ENCODE results near the gene RCOR1.
"Not testable (repeated sequence)": the region's sequence is repeated elsewhere in the genome, so short reads cannot be mapped to it uniquely, and the experiment has no call there.

RCOR1 gene

DNA sequence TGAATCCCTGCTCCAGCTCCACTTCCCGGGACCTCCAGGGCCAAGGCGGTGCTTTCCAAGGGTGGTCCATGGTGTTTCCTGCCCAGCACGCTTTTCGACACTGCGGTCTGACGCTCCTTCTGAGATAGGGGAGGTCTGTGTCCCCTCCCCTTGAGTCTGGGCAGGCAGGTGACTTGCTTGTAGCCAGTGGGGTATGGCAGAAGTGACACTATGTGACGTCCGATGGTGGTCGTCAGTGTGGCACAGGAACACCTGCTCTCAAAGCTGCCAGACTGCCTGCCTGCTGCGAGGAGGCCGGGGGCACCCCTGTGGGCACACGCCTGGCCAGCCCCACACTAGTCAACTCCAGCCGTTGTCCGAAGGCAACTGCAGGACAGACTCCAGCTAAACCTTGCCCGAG is 168.8 kb downstream of the RCOR1 start:
- no peaks in the 10 kb centered on the region for H3K36me3 ChIP-seq (replicated peaks; ENCODE audit: low read depth, low read length)
- H3K9me3 ChIP-seq (ENCODE audit: insufficient read depth, low read length) = no peaks in the 10 kb centered on the region
- no peak overlapping the region for H3K27ac ChIP-seq (ENCODE audit: low read length)
- H2AFZ ChIP-seq (ENCODE audit: low read depth, low read length) = no peak overlapping the region
- no peaks in the 10 kb centered on the region for H3K27me3 ChIP-seq (ENCODE audit: low read depth, low read length)
- H3K9ac ChIP-seq (ENCODE audit: low read length) = no peak overlapping the region
- H4K20me1 ChIP-seq (ENCODE audit: insufficient read depth, low read length) = no peaks in the 10 kb centered on the region
- no peak for TF ChIP-seq CTCF (IDR thresholded peaks at IDR 0.05; ENCODE audit: low read depth, low read length)
- TF ChIP-seq EZH2phosphoT487 (IDR thresholded peaks at IDR 0.05; ENCODE audit: low read depth) = no peak
- no peaks in the 10 kb centered on the region for H3K79me2 ChIP-seq (ENCODE audit: low read length)
- H3K4me3 ChIP-seq (ENCODE audit: low read length) = no peak overlapping the region
- peaks cover 66% of the 10 kb centered on the region for H3K4me1 ChIP-seq (ENCODE audit: low read length)
- no peak overlapping the region for H3K4me2 ChIP-seq (ENCODE audit: low read length)

- peak overlapping the region; percentile 75 for H3K4me2 ChIP-seq (ENCODE audit: low read length)
- H3K4me1 ChIP-seq (ENCODE audit: low read length) = peaks cover 79% of the 10 kb centered on the region
- H3K4me3 ChIP-seq (ENCODE audit: low read length) = peak overlapping the region; percentile 52
- TF ChIP-seq EZH2phosphoT487 (IDR thresholded peaks at IDR 0.05; ENCODE audit: low read depth) = no peak
- TF ChIP-seq CTCF (IDR thresholded peaks at IDR 0.05; ENCODE audit: low read depth, low read length) = no peak
- H3K36me3 ChIP-seq (replicated peaks; ENCODE audit: low read depth, low read length) = no peaks in the 10 kb centered on the region
- H4K20me1 ChIP-seq (ENCODE audit: insufficient read depth, low read length) = no peaks in the 10 kb centered on the region
- H3K27ac ChIP-seq (ENCODE audit: low read length) = peak overlapping the region; percentile 99
- H3K27me3 ChIP-seq (ENCODE audit: low read depth, low read length) = no peaks in the 10 kb centered on the region
- H3K9ac ChIP-seq (ENCODE audit: low read length) = peak overlapping the region; percentile 74
- H3K79me2 ChIP-seq (ENCODE audit: low read length) = no peaks in the 10 kb centered on the region
- H3K9me3 ChIP-seq (ENCODE audit: insufficient read depth, low read length) = no peaks in the 10 kb centered on the region
- H2AFZ ChIP-seq (ENCODE audit: low read depth, low read length) = no peak overlapping the region
Observed at GRCh38 chr14:102764220-102764671, 171.8 kb downstream of the RCOR1 start.

- peaks cover 80% of the 10 kb centered on the region for H3K4me1 ChIP-seq (ENCODE audit: low read length)
- not testable (repeated sequence) for H3K79me2 ChIP-seq (ENCODE audit: low read length); H4K20me1 ChIP-seq (ENCODE audit: insufficient read depth, low read length); H3K27ac ChIP-seq (ENCODE audit: low read length); H3K36me3 ChIP-seq (replicated peaks; ENCODE audit: low read depth, low read length); H3K27me3 ChIP-seq (ENCODE audit: low read depth, low read length); H2AFZ ChIP-seq (ENCODE audit: low read depth, low read length); H3K4me3 ChIP-seq (ENCODE audit: low read length); H3K9ac ChIP-seq (ENCODE audit: low read length); H3K9me3 ChIP-seq (ENCODE audit: insufficient read depth, low read length); H3K4me2 ChIP-seq (ENCODE audit: low read length)
Observed at GRCh38 chr14:102765770-102766169, 173.3 kb downstream of the RCOR1 start.

DNA sequence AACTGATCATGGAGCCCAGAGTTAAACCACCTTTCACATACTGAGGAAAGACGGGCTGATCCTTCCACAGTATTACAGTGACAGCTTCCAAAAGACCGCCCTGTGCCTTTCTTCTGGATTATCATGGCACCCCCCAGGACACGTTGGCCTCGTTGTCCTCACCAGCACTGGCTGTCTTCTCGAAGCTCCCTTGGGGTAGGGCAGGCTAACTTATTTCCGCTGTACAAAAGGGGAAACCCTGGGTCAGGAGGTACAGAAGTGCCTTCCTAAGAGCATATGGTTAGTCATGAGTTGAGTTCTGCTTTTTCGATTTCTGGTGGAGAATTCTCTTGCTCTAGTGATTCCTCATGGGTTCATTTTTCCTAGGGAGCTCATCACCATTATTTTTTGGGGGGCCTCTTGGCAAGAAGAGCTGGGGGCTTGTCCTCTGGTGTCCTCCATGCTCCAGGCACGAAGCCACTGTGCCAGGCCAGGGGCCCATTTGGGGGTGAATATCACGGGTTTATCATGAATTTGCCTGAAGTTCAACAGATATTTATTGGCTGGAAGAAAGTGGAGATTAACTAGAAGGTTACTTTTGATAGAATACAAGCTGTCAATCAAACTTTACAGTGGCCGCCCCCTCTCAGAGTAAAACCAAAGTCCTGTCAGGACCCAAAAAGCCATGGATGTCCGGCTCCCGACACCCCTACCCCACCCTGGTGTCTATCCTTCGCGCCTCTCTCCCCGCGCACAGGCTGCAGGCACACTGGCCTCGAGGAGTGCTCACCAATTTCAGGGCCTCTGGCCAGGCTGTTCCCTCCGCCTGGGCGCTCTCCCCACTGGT is 176.0 kb downstream of the RCOR1 start:
- Histone ChIP-seq H3K4me3 (ENCODE audit: low read length) (no peak overlapping the region; the same call in 1 of the 2 replicates), H3K79me2 (ENCODE audit: low read length) (no peaks in the 10 kb centered on the region), H3K27me3 (ENCODE audit: low read depth, low read length) (no peaks in the 10 kb centered on the region), H2AFZ (ENCODE audit: low read depth, low read length) (no peak overlapping the region), H3K4me2 (ENCODE audit: low read length) (peak overlapping the region; percentile 42), H3K9ac (ENCODE audit: low read length) (peak overlapping the region; percentile 67), H3K27ac (ENCODE audit: low read length) (peak overlapping the region; percentile 95), H3K36me3 (replicated peaks; ENCODE audit: low read depth, low read length) (no peaks in the 10 kb centered on the region), H3K9me3 (ENCODE audit: insufficient read depth, low read length) (no peaks in the 10 kb centered on the region), H3K4me1 (ENCODE audit: low read length) (peaks cover 93% of the 10 kb centered on the region), H4K20me1 (ENCODE audit: insufficient read depth, low read length) (no peaks in the 10 kb centered on the region)
- TF ChIP-seq EZH2phosphoT487 (IDR thresholded peaks at IDR 0.05; ENCODE audit: low read depth) (no peak), CTCF (IDR thresholded peaks at IDR 0.05; ENCODE audit: low read depth, low read length) (no peak)

All from OCI-LY3 (cell line).